NT2/D1 (cell line): Measurements from ENCODE around the gene FLNC.

Experiments
- DNase-seq: peaks from one replicate; pipeline ENCODE4 v3.0.0-alpha.2; 2011; ENCODE audit warnings: low read depth, low spot score
- H3K27me3 ChIP-seq: 2 replicates; pipeline ENCODE4 v1.6.0; 2011; ENCODE audit warnings: mild to moderate bottlenecking; ENCODE audit not compliant: insufficient read length, insufficient read depth
- H3K36me3 ChIP-seq: 2 replicates; pipeline ENCODE4 v1.6.1; 2011; ENCODE audit warnings: mild to moderate bottlenecking, low read length, mixed read lengths; ENCODE audit not compliant: insufficient read depth, insufficient read length
- H3K4me1 ChIP-seq: 2 replicates; pipeline ENCODE4 v1.5.1; 2011; ENCODE audit not compliant: insufficient read depth, insufficient read length
- H3K4me3 ChIP-seq: 2 replicates; pipeline ENCODE4 v1.5.1; 2011; ENCODE audit warnings: low read depth; ENCODE audit not compliant: insufficient read length
- H3K9ac ChIP-seq: 2 replicates; pipeline ENCODE4 v1.6.0; 2011; ENCODE audit warnings: low read depth; ENCODE audit not compliant: insufficient read length
- H3K9me3 ChIP-seq: 2 replicates; pipeline ENCODE4 v1.5.1; 2011; ENCODE audit warnings: mild to moderate bottlenecking, low read length; ENCODE audit not compliant: insufficient read depth
- SUZ12 ChIP-seq: IDR thresholded peaks from 2 replicates; pipeline ENCODE4 v1.6.1; 2011; ENCODE audit not compliant: insufficient read length, insufficient read depth; ENCODE audit errors: extremely low read depth
- YY1 ChIP-seq: IDR thresholded peaks from 2 replicates; pipeline ENCODE4 v1.6.1; 2011; ENCODE audit not compliant: insufficient read length, insufficient read depth
- ZNF274 ChIP-seq: IDR thresholded peaks from 2 replicates; pipeline ENCODE4 v1.6.1; 2011; ENCODE audit warnings: mild to moderate bottlenecking, low read depth, low read length

The FLNC gene

GRCh38 chr7:128827971-128828711, 2.1 kb upstream of the FLNC start:
- DNase-seq: no peak
- no peaks in the 10 kb centered on the region for H3K27me3 ChIP-seq
- no peaks in the 10 kb centered on the region for H3K9me3 ChIP-seq
- TF ChIP-seq SUZ12 (no peak), ZNF274 (no peak), YY1 (no peak)
- no peak overlapping the region for H3K9ac ChIP-seq
- no peak overlapping the region for H3K4me3 ChIP-seq
- peaks cover 14% of the 10 kb centered on the region for H3K4me1 ChIP-seq
- peaks cover 19% of the 10 kb centered on the region for H3K36me3 ChIP-seq

- Histone ChIP-seq H3K4me1 (peaks cover 12% of the 10 kb centered on the region), H3K36me3 (peaks cover 27% of the 10 kb centered on the region), H3K27me3 (no peaks in the 10 kb centered on the region), H3K9me3 (no peaks in the 10 kb centered on the region), H3K9ac (peak overlapping the region; percentile 56), H3K4me3 (peak overlapping the region; percentile 8)
- TF ChIP-seq ZNF274: no peak
- no peak for TF ChIP-seq YY1
- no peak for TF ChIP-seq SUZ12
- DNase-seq: no peak
Measured at GRCh38 chr7:128829391-128830166, 627 bp upstream of the FLNC start.

GRCh38 chr7:128831178-128831993, 1.2 kb downstream of the FLNC start:
- TF ChIP-seq SUZ12: no peak
- TF ChIP-seq ZNF274: no peak
- TF ChIP-seq YY1: no peak
- H3K9me3 ChIP-seq: no peaks in the 10 kb centered on the region
- peak; percentile 86 for DNase-seq
- peaks cover 12% of the 10 kb centered on the region for H3K4me1 ChIP-seq
- H3K4me3 ChIP-seq: peak overlapping the region; percentile 93
- no peaks in the 10 kb centered on the region for H3K27me3 ChIP-seq
- peaks cover 45% of the 10 kb centered on the region for H3K36me3 ChIP-seq
- H3K9ac ChIP-seq: peak overlapping the region; percentile 96

- H3K4me3 ChIP-seq: peak overlapping the region; percentile 93
- H3K4me1 ChIP-seq: peaks cover 12% of the 10 kb centered on the region
- H3K27me3 ChIP-seq: no peaks in the 10 kb centered on the region
- DNase-seq: peak; percentile 81
- TF ChIP-seq ZNF274 (no peak), SUZ12 (no peak), YY1 (no peak)
- H3K9me3 ChIP-seq: no peaks in the 10 kb centered on the region
- peaks cover 54% of the 10 kb centered on the region for H3K36me3 ChIP-seq
- H3K9ac ChIP-seq: peak overlapping the region; percentile 96
Measured at GRCh38 chr7:128831994-128832879, 2.0 kb downstream of the FLNC start.

GRCh38 chr7:128832880-128833147, 2.6 kb downstream of the FLNC start:
- H3K4me1 ChIP-seq: peaks cover 12% of the 10 kb centered on the region
- H3K9ac ChIP-seq: peak overlapping the region; percentile 66
- H3K36me3 ChIP-seq: peaks cover 59% of the 10 kb centered on the region
- H3K4me3 ChIP-seq: peak overlapping the region; percentile 55
- H3K27me3 ChIP-seq: no peaks in the 10 kb centered on the region
- H3K9me3 ChIP-seq: no peaks in the 10 kb centered on the region
- no peak for TF ChIP-seq ZNF274
- no peak for TF ChIP-seq SUZ12
- TF ChIP-seq YY1: no peak
- no peak for DNase-seq

- Histone ChIP-seq H3K4me1 (peaks cover 12% of the 10 kb centered on the region), H3K36me3 (peaks cover 65% of the 10 kb centered on the region), H3K9ac (peak overlapping the region; percentile 66), H3K4me3 (peak overlapping the region; percentile 55), H3K27me3 (no peaks in the 10 kb centered on the region), H3K9me3 (no peaks in the 10 kb centered on the region)
- DNase-seq: no peak
- TF ChIP-seq YY1: no peak
- no peak for TF ChIP-seq SUZ12
- no peak for TF ChIP-seq ZNF274
Measured at GRCh38 chr7:128833148-128833945, 3.1 kb downstream of the FLNC start.
